GM12878 (cell line): ENCODE measurements around the gene MEX3D. TPM values are rescaled to one million over a fixed set of nuclear protein-coding genes. Genes with fewer than 3 reads are reported as not detected.

Experiments
- ATAC-seq: fragments of 200-7000 bp; cut with Tn5 transposase; 3 replicates; pipeline ENCODE4 v1.9.1; 2020; ENCODE audit warnings: mild to moderate bottlenecking, moderate library complexity
- BruUV-seq: library from RNA; stranded (reverse); fragments of 400-500 nt; replicated peaks from 2 replicates; lab custom pipeline; 2021; lab: Mats Ljungman, UMichigan
- CTCF ChIA-PET: fragments of 300-600 bp; sonication (Branson Sonifier 250); formaldehyde crosslinking; extraction: SDS; loops from one replicate; lab custom pipeline; 2021; ENCODE audit warnings: inconsistent platforms; lab: Yijun Ruan, JAX
- POLR2A ChIA-PET: fragments of 350-600 bp; formaldehyde crosslinking; extraction: SDS; loops from one replicate; lab custom pipeline; 2021; ENCODE audit warnings: inconsistent platforms; lab: Charles Lee
- RAD21 ChIA-PET: fragments of 300-600 bp; sonication (Branson Sonifier 250); formaldehyde crosslinking; loops from one replicate; lab custom pipeline; 2023; ENCODE audit warnings: antibody characterized with exemption; ENCODE audit not compliant: unreplicated experiment; lab: Charles Lee
- SMC1A ChIA-PET: fragments of 300-600 bp; sonication (Branson Sonifier 250); formaldehyde crosslinking; loops from one replicate; lab custom pipeline; 2023; ENCODE audit not compliant: unreplicated experiment, uncharacterized antibody; lab: Charles Lee
- DNase-seq: peaks from one replicate; pipeline ENCODE4 v3.0.0-alpha.2; 2011; ENCODE audit warnings: low read depth, low spot score
- FAIRE-seq: peaks from 3 replicates; lab custom pipeline; 2011; peaks lifted over from hg19 to GRCh38; lab: Jason Lieb, UNC
- H2AFZ ChIP-seq: 2 replicates; pipeline ENCODE4 v1.6.0; 2011; ENCODE audit warnings: low read depth, low read length, control low read depth; ENCODE audit not compliant: control insufficient read depth
- H3K27ac ChIP-seq: 2 replicates; pipeline ENCODE4 v1.5.1; 2011; ENCODE audit warnings: control low read depth; ENCODE audit not compliant: control insufficient read depth, insufficient read depth
- H3K27me3 ChIP-seq, 2 experiments: replicated peaks in 1 of 2; 2 replicates each; pipeline versions ENCODE4 v1.6.0 to v1.6.1; 2011; ENCODE audit warnings: low read length in 1 of 2; ENCODE audit not compliant: control insufficient read depth in 2 of 2, insufficient read depth in 2 of 2
- H3K36me3 ChIP-seq, 2 experiments: 2 replicates each; pipeline ENCODE4 v1.5.1; 2011; ENCODE audit warnings: low read length in 1 of 2; ENCODE audit not compliant: control insufficient read depth in 2 of 2, insufficient read depth in 2 of 2
- H3K4me1 ChIP-seq: 2 replicates; pipeline ENCODE4 v1.6.1; 2011; ENCODE audit warnings: mild to moderate bottlenecking, low read length, moderate library complexity, mixed read lengths; ENCODE audit not compliant: control insufficient read depth, insufficient read depth
- H3K4me2 ChIP-seq: 2 replicates; pipeline ENCODE4 v1.6.0; 2011; ENCODE audit warnings: control low read depth; ENCODE audit not compliant: control insufficient read depth, insufficient read depth
- H3K4me3 ChIP-seq: fragments of 200-600 bp; sonication (generic); 2 replicates; pipeline ENCODE4 v1.5.1; 2016
- H3K79me2 ChIP-seq: 2 replicates; pipeline ENCODE4 v1.6.0; 2011; ENCODE audit warnings: low read length; ENCODE audit not compliant: control insufficient read depth, insufficient read depth
- H3K9ac ChIP-seq: 2 replicates; pipeline ENCODE4 v1.8.0; 2011; ENCODE audit warnings: low read length, control low read depth, mixed read lengths; ENCODE audit not compliant: control insufficient read depth, insufficient read depth
- H3K9me3 ChIP-seq: replicated peaks from 3 replicates; pipeline ENCODE4 v1.5.1; 2011; ENCODE audit warnings: mild to moderate bottlenecking, low read length; ENCODE audit not compliant: control insufficient read depth, insufficient read depth
- H4K20me1 ChIP-seq: 2 replicates; pipeline ENCODE4 v1.6.0; 2011; ENCODE audit not compliant: control insufficient read depth, insufficient read depth
- ATF2 ChIP-seq: IDR thresholded peaks from 2 replicates; pipeline ENCODE4 v1.6.1; 2012; ENCODE audit warnings: low read length, inconsistent platforms
- ATF7 ChIP-seq: fragments of 450-650 bp; IDR thresholded peaks from 2 replicates; pipeline ENCODE4 v1.6.1; 2016; ENCODE audit warnings: low read depth, mild to moderate bottlenecking
- CREB1 ChIP-seq: IDR thresholded peaks from 2 replicates; pipeline ENCODE4 v1.6.1; 2012; ENCODE audit warnings: low read depth, mild to moderate bottlenecking, inconsistent platforms
- E4F1 ChIP-seq: fragments of 450-650 bp; IDR thresholded peaks from 2 replicates; pipeline ENCODE4 v1.6.1; 2018; ENCODE audit warnings: borderline replicate concordance, mild to moderate bottlenecking; ENCODE audit not compliant: partially characterized antibody
- MTA2 ChIP-seq: fragments of 450-650 bp; IDR thresholded peaks from 2 replicates; pipeline ENCODE4 v1.6.1; 2016; ENCODE audit warnings: low read depth, mild to moderate bottlenecking, moderate library complexity
- NR2C1 ChIP-seq: fragments of 450-650 bp; IDR thresholded peaks from 2 replicates; pipeline ENCODE4 v1.6.1; 2017; ENCODE audit warnings: antibody characterized with exemption, mild to moderate bottlenecking, moderate library complexity
- PML ChIP-seq: IDR thresholded peaks from 2 replicates; pipeline ENCODE4 v1.6.1; 2012; ENCODE audit warnings: low read length, inconsistent platforms
- RBBP5 ChIP-seq: fragments of 200-600 bp; sonication (generic); conservative IDR thresholded peaks from 2 replicates; pipeline ENCODE4 v1.6.1; 2016
- RUNX3 ChIP-seq: IDR thresholded peaks from 2 replicates; pipeline ENCODE4 v1.6.1; 2012; ENCODE audit warnings: low read length, inconsistent platforms
- SIN3A ChIP-seq: IDR thresholded peaks from 2 replicates; pipeline ENCODE4 v1.6.1; 2012; ENCODE audit warnings: low read depth, low read length, improper control_type of control experiment
- SIX5 ChIP-seq: IDR thresholded peaks from 2 replicates; pipeline ENCODE4 v1.6.1; 2011; ENCODE audit warnings: mild to moderate bottlenecking, low read depth, low read length, moderate library complexity; ENCODE audit not compliant: severe bottlenecking
- SP1 ChIP-seq: IDR thresholded peaks from one replicate; pipeline ENCODE4 v1.6.1; 2011; ENCODE audit warnings: low read depth, low read length
- USF2 ChIP-seq: IDR thresholded peaks from 2 replicates; pipeline ENCODE4 v1.6.1; 2011; ENCODE audit warnings: low read depth, low read length, improper control_type of control experiment, borderline replicate concordance
- ZNF592 ChIP-seq: fragments of 450-650 bp; IDR thresholded peaks from 2 replicates; pipeline ENCODE4 v1.6.1; 2017; ENCODE audit warnings: mild to moderate bottlenecking, moderate library complexity
- WGBS: methylation state at CpG from one replicate; pipeline ENCODE4 v1.1.6; 2016; ENCODE audit warnings: low lambda C conversion rate; ENCODE audit not compliant: insufficient replicate concordance, insufficient coverage; ENCODE audit errors: missing lambda C conversion rate; 5-methylcytosine and 5-hydroxymethylcytosine counted together
- in situ Hi-C: fragments of 300-500 bp; cut with MboI; formaldehyde crosslinking; loops from 9 replicates; pipeline ENCODE4 v1.14.3; 2018; ENCODE audit warnings: mixed read lengths
- intact Hi-C: fragments of 100-400 bp; cut with micrococcal nuclease; formaldehyde crosslinking; loops from one replicate; pipeline ENCODE4 v1.14.2; 2022; ENCODE audit not compliant: unreplicated experiment
- polyA plus RNA-seq, 11 experiments: library from polyadenylated mRNA; depleted of rRNA in 4 of 11; unstranded in 6 of 11; stranded (reverse) in 5 of 11; fragments of >200 nt; fragmentation: Nextera tagmentation in 4 of 11; fragmentation: Illumina TruSeq in 1 of 11; extraction: Ambion mirVana in 4 of 11; extraction: Trizol in 1 of 11; gene quantifications; 1 replicate in 1 of 11; 2 replicates in 10 of 11; pipeline versions ENCODE4 v1.2.1 to v1.2.3, GENCODE V29; 2011 to 2016; ENCODE audit warnings: inconsistent platforms in 2 of 11, missing spikeins in 2 of 11, low read depth in 1 of 11
- total RNA-seq, 4 experiments: library from RNA; depleted of rRNA in 3 of 4; stranded (reverse); fragments of >200 nt in 3 of 4; fragmentation: Illumina TruSeq in 1 of 4; extraction: Trizol in 1 of 4; gene quantifications; 2 replicates each; pipeline versions ENCODE4 v1.2.1 to v1.2.3, GENCODE V29; 2013 to 2021

MEX3D gene
- total and polyA plus RNA-seq, 10 of the 15 experiments (the other 5 are each of a cell fraction or from before 2014, with no cell fraction given): 0.18 to 6.8 (median 0.81) TPM

GRCh38 chr19:1554968-1555367 lies 13.2 kb downstream of the MEX3D start:
- H3K36me3 ChIP-seq: no peaks in the 10 kb centered on the region
- no peaks in the 10 kb centered on the region for H3K79me2 ChIP-seq
- H4K20me1 ChIP-seq: no peaks in the 10 kb centered on the region
- ChIA-PET CTCF (no interaction called here), POLR2A (no interaction called here), RAD21 (no interaction called here), SMC1A (no interaction called here)
- FAIRE-seq (no peak), DNase-seq (no peak), ATAC-seq (no peak)
- H3K4me1 ChIP-seq: no peaks in the 10 kb centered on the region
- H3K27me3 ChIP-seq: no peaks in the 10 kb centered on the region
- in situ Hi-C loops (no loop called here), intact Hi-C loops (no loop called here)
- no peak overlapping the region for H3K4me3 ChIP-seq
- 90% methylated on average over 19 of the region's 24 CpGs for WGBS
- no peak for TF ChIP-seq CREB1
- no peak for TF ChIP-seq E4F1
- TF ChIP-seq ATF7: no peak
- TF ChIP-seq RUNX3: no peak
- no peak for TF ChIP-seq MTA2
- no peak for TF ChIP-seq RBBP5
- no peak for TF ChIP-seq SIX5
- no peak for TF ChIP-seq NR2C1
- TF ChIP-seq USF2: no peak
- no peak for TF ChIP-seq PML
- TF ChIP-seq ZNF592: no peak
- no peak for TF ChIP-seq ATF2
- TF ChIP-seq SIN3A: no peak
- no peak for TF ChIP-seq SP1
- no peak overlapping the region for H2AFZ ChIP-seq
- H3K9ac ChIP-seq: no peak overlapping the region
- H3K27ac ChIP-seq: no peak overlapping the region
- BruUV-seq: no TSS peak
- no peak overlapping the region for H3K4me2 ChIP-seq
- H3K9me3 ChIP-seq: no peaks in the 10 kb centered on the region
